IPS-18c (cell line): ENCODE measurements around the gene COX19.
A peak's percentile ranks its signal among the peaks of the same experiment; 100 is the strongest.
"Not testable (repeated sequence)": the region's sequence is repeated elsewhere in the genome, so short reads cannot be mapped to it uniquely, and the experiment has no call there.

Experiments used
- H3K4me3 ChIP-seq: 2 replicates; pipeline ENCODE4 v1.7.0; 2013; ENCODE audit warnings: low read depth, mild to moderate bottlenecking, low read length, moderate library complexity; ENCODE audit not compliant: insufficient read depth
- H3K9me3 ChIP-seq: one replicate; pipeline ENCODE4 v1.6.1; 2013; ENCODE audit warnings: mild to moderate bottlenecking, low read length, moderate library complexity; ENCODE audit not compliant: control insufficient read depth, insufficient read depth

The COX19 gene

GRCh38 chr7:959740-960139 is 15.6 kb downstream of the COX19 start:
- H3K9me3 ChIP-seq, H3K4me3 ChIP-seq: not testable (repeated sequence)

GRCh38 chr7:959271-959670 is 16.1 kb downstream of the COX19 start:
- Histone ChIP-seq H3K4me3 (no peak overlapping the region), H3K9me3 (no peaks in the 10 kb centered on the region)

- Histone ChIP-seq H3K4me3 (no peak overlapping the region), H3K9me3 (no peaks in the 10 kb centered on the region)
These were observed 16.8 kb downstream of the COX19 start for GRCh38 chr7:958221-959200.

GRCh38 chr7:957418-958220 is 17.7 kb downstream of the COX19 start:
- Histone ChIP-seq H3K4me3 (no peak overlapping the region), H3K9me3 (no peaks in the 10 kb centered on the region)

- H3K9me3 ChIP-seq, result no peaks in the 10 kb centered on the region
- no peak overlapping the region for H3K4me3 ChIP-seq
These were observed 19.3 kb downstream of the COX19 start for GRCh38 chr7:956031-956430.

GRCh38 chr7:954330-955238 is 20.8 kb downstream of the COX19 start, which contains the start of gene ADAP1:
ADAP1 (minus strand) TSS chr7:954680; CDS start chr7:954477, 203 bp downstream.
- no peaks in the 10 kb centered on the region for H3K9me3 ChIP-seq
- peak within 1 kb of the TSS; percentile 32; the same call in 1 of the 2 replicates for H3K4me3 ChIP-seq

- Histone ChIP-seq H3K4me3 (peak overlapping the region; percentile 32; the same call in 1 of the 2 replicates), H3K9me3 (peaks cover under 1% of the 10 kb centered on the region)
These were observed 21.6 kb downstream of the COX19 start for GRCh38 chr7:953547-954327.

GRCh38 chr7:952548-953441 is 22.6 kb downstream of the COX19 start:
- Histone ChIP-seq H3K4me3 (0 out of 2 replicates have a peak overlapping the region, but pooled peaks have one; percentile 32), H3K9me3 (peaks cover 2% of the 10 kb centered on the region)

- H3K9me3 ChIP-seq, result peaks cover 2% of the 10 kb centered on the region
- no peak overlapping the region for H3K4me3 ChIP-seq
These were observed 23.3 kb downstream of the COX19 start for GRCh38 chr7:951881-952547.

GRCh38 chr7:949021-949934 is 26.1 kb downstream of the COX19 start:
- Histone ChIP-seq H3K9me3 (peaks cover 2% of the 10 kb centered on the region), H3K4me3 (no peak overlapping the region)

GRCh38 chr7:947391-948210 is 27.7 kb downstream of the COX19 start:
- peaks cover 2% of the 10 kb centered on the region for H3K9me3 ChIP-seq
- H3K4me3 ChIP-seq, result no peak overlapping the region

- Histone ChIP-seq H3K9me3 (peaks cover 2% of the 10 kb centered on the region), H3K4me3 (no peak overlapping the region)
These were observed 28.9 kb downstream of the COX19 start for GRCh38 chr7:946256-946996.
